ENCODE results near the gene EML6. TPM values are rescaled to one million over a fixed set of nuclear protein-coding genes. Genes with fewer than 3 reads are reported as not detected.

EML6 gene
- total and polyA plus RNA-seq, 2 of the 8 experiments (the other 6 are each of a cell fraction or from before 2014, with no cell fraction given) = 1.2 to 1.6 TPM

DNA sequence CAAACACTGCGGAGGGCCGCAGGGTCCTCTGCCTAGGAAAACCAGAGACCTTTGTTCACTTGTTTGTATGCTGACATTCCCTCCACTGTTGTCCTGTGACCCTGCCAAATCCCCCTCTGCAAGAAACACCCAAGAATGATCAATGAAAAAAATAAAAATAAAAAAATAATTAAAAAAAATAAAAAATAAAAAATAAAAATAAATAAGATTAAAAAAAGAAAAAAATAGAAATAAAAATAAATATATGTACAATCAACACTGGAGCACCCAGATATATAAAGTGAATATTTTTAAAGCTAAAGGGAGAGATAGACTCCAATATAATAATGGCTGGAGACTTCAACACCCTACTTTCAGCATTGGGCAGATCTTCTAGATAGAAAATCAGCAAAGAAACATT is 23.8 kb upstream of the EML6 start (continued):
- TF ChIP-seq, protein P1, sequence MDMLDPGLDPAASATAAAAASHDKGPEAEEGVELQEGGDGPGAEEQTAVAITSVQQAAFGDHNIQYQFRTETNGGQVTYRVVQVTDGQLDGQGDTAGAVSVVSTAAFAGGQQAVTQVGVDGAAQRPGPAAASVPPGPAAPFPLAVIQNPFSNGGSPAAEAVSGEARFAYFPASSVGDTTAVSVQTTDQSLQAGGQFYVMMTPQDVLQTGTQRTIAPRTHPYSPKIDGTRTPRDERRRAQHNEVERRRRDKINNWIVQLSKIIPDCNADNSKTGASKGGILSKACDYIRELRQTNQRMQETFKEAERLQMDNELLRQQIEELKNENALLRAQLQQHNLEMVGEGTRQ (IDR thresholded peaks at IDR 0.05; ENCODE audit: low read length) = no peak
- TF ChIP-seq KDM1A (IDR thresholded peaks at IDR 0.05; ENCODE audit: borderline replicate concordance, low read length) = no peak
- no peak for TF ChIP-seq KDM5A (IDR thresholded peaks at IDR 0.05; ENCODE audit: low read length)
- TF ChIP-seq SRF (IDR thresholded peaks at IDR 0.05; ENCODE audit: low read depth, low read length) = no peak
